H1 (cell line): ENCODE results near the gene ADM2. TPM values are rescaled to one million over a fixed set of nuclear protein-coding genes. Genes with fewer than 3 reads are reported as not detected.

Experiments
- CTCF ChIA-PET: fragments of 300-600 bp; sonication (Branson Sonifier 250); formaldehyde crosslinking; loops from one replicate; lab custom pipeline; 2021; ENCODE audit not compliant: partially characterized antibody; lab: Charles Lee
- POLR2A ChIA-PET: fragments of 300-600 bp; sonication (Branson Sonifier 250); formaldehyde crosslinking; loops from one replicate; lab custom pipeline; 2021; ENCODE audit warnings: inconsistent platforms; ENCODE audit not compliant: partially characterized antibody; lab: Charles Lee
- DNase-seq, 2 experiments: peaks; one replicate each; pipeline versions ENCODE4 v3.0.0 to v3.0.0-alpha.2; 2010 to 2022; ENCODE audit warnings: low spot score in 2 of 2, low read depth in 1 of 2, mixed read lengths in 1 of 2
- FAIRE-seq: peaks from 2 replicates; lab custom pipeline; 2011; peaks lifted over from hg19 to GRCh38; lab: Jason Lieb, UNC
- H2AFZ ChIP-seq: 2 replicates; pipeline ENCODE4 v1.8.1; 2012; ENCODE audit warnings: low read length, inconsistent platforms
- H2AK5ac ChIP-seq: 2 replicates; pipeline ENCODE4 v1.6.1; 2013; ENCODE audit warnings: low read depth, low read length
- H2BK120ac ChIP-seq: replicated peaks from 2 replicates; pipeline ENCODE3; 2013; ENCODE audit warnings: low read depth, low read length, inconsistent platforms
- H2BK12ac ChIP-seq: 2 replicates; pipeline ENCODE4 v1.6.1; 2013; ENCODE audit warnings: low read depth, low read length
- H2BK15ac ChIP-seq: 2 replicates; pipeline ENCODE4 v1.6.1; 2013; ENCODE audit warnings: low read length
- H2BK20ac ChIP-seq: 2 replicates; pipeline ENCODE4 v1.6.1; 2013; ENCODE audit warnings: low read length
- H2BK5ac ChIP-seq: 2 replicates; pipeline ENCODE4 v1.6.1; 2013; ENCODE audit warnings: low read depth, low read length
- H3K14ac ChIP-seq: 2 replicates; pipeline ENCODE4 v1.6.1; 2013; ENCODE audit warnings: inconsistent platforms; ENCODE audit not compliant: insufficient read length
- H3K18ac ChIP-seq: 2 replicates; pipeline ENCODE4 v1.6.1; 2013; ENCODE audit warnings: low read length; ENCODE audit errors: extremely low read depth
- H3K23ac ChIP-seq: 2 replicates; pipeline ENCODE4 v1.6.1; 2013; ENCODE audit warnings: inconsistent platforms; ENCODE audit not compliant: insufficient read length
- H3K23me2 ChIP-seq: 2 replicates; pipeline ENCODE4 v1.6.1; 2013; ENCODE audit warnings: low read depth, low read length
- H3K27ac ChIP-seq: 2 replicates; pipeline ENCODE4 v1.6.1; 2011; ENCODE audit warnings: low read depth, low read length, inconsistent platforms
- H3K27me3 ChIP-seq, 4 experiments: replicated peaks in 1 of 4; 1 replicate in 1 of 4; 2 replicates in 3 of 4; pipeline versions ENCODE4 v1.6.1 to v1.8.1; 2011 to 2013; ENCODE audit warnings: low read length in 3 of 4, mild to moderate bottlenecking in 3 of 4, inconsistent platforms in 2 of 4, mixed read lengths in 2 of 4, moderate library complexity in 1 of 4; ENCODE audit not compliant: control insufficient read depth in 3 of 4, insufficient read depth in 3 of 4; ENCODE audit errors: extremely low read depth in 1 of 4
- H3K36me3 ChIP-seq, 4 experiments: 2 replicates each; pipeline versions ENCODE4 v1.6.1 to v1.8.1; 2011 to 2013; ENCODE audit warnings: mild to moderate bottlenecking in 4 of 4, low read length in 3 of 4, moderate library complexity in 2 of 4, control low read depth in 1 of 4, inconsistent platforms in 1 of 4; ENCODE audit not compliant: insufficient read depth in 4 of 4, control insufficient read depth in 2 of 4
- H3K4ac ChIP-seq: replicated peaks from 2 replicates; pipeline ENCODE3; 2013; ENCODE audit warnings: low read length, low read depth, mixed read lengths, inconsistent platforms; ENCODE audit not compliant: insufficient read length
- H3K4me1 ChIP-seq, 4 experiments: replicated peaks in 1 of 4; 1 replicate in 1 of 4; 2 replicates in 3 of 4; pipeline versions ENCODE4 v1.6.1 to v1.8.1; 2011 to 2013; ENCODE audit warnings: low read length in 3 of 4, inconsistent platforms in 2 of 4, mixed read lengths in 1 of 4; ENCODE audit not compliant: insufficient read depth in 4 of 4, control insufficient read depth in 3 of 4
- H3K4me2 ChIP-seq, 2 experiments: 2 replicates each; pipeline versions ENCODE4 v1.6.1 to v1.8.1; 2011 to 2013; ENCODE audit warnings: low read depth in 2 of 2, low read length in 2 of 2, control low read depth in 1 of 2, inconsistent platforms in 1 of 2, mild to moderate bottlenecking in 1 of 2; ENCODE audit not compliant: insufficient read depth in 1 of 2
- H3K4me3 ChIP-seq, 4 experiments: fragments of 200-600, 300-600 bp in 1 of 4; sonication (generic), shearing (Covaris generic), sonication (Bioruptor Twin) in 1 of 4; 2 replicates each; pipeline versions ENCODE4 v1.5.1 to v1.8.1; 2011 to 2016; ENCODE audit warnings: low read length in 4 of 4, low read depth in 3 of 4, control low read depth in 2 of 4, inconsistent platforms in 2 of 4, mild to moderate bottlenecking in 2 of 4, mixed read lengths in 1 of 4, moderate library complexity in 1 of 4; ENCODE audit not compliant: insufficient read depth in 2 of 4; ENCODE audit errors: extremely low read depth in 1 of 4
- H3K56ac ChIP-seq: replicated peaks from 2 replicates; pipeline ENCODE3; 2013; ENCODE audit warnings: low read depth, mild to moderate bottlenecking, mixed read lengths, low read length, inconsistent platforms; ENCODE audit not compliant: insufficient read length
- H3K79me1 ChIP-seq: 2 replicates; pipeline ENCODE4 v1.6.1; 2013; ENCODE audit warnings: low read depth, low read length, control low read depth
- H3K79me2 ChIP-seq, 2 experiments: 2 replicates each; pipeline versions ENCODE4 v1.6.1 to v1.8.1; 2012 to 2013; ENCODE audit warnings: low read length in 2 of 2, mild to moderate bottlenecking in 2 of 2, inconsistent platforms in 1 of 2; ENCODE audit not compliant: insufficient read depth in 2 of 2, control insufficient read depth in 1 of 2
- H3K9ac ChIP-seq, 4 experiments: replicated peaks in 1 of 4; 1 replicate in 1 of 4; 2 replicates in 3 of 4; pipeline versions ENCODE4 v1.6.1 to v1.8.1; 2011 to 2013; ENCODE audit warnings: low read depth in 3 of 4, low read length in 3 of 4, control low read depth in 2 of 4, mild to moderate bottlenecking in 2 of 4, moderate library complexity in 2 of 4, inconsistent platforms in 1 of 4; ENCODE audit errors: extremely low read depth in 1 of 4
- H3K9me3 ChIP-seq, 2 experiments: 2 replicates each; pipeline versions ENCODE4 v1.6.1 to v1.8.1; 2012 to 2013; ENCODE audit warnings: mild to moderate bottlenecking in 2 of 2, moderate library complexity in 2 of 2, control low read depth in 1 of 2, inconsistent platforms in 1 of 2, low read depth in 1 of 2, low read length in 1 of 2, mixed read lengths in 1 of 2; ENCODE audit not compliant: insufficient read depth in 2 of 2
- H4K20me1 ChIP-seq, 2 experiments: replicated peaks in 1 of 2; 2 replicates each; pipeline versions ENCODE3 to v1.8.1; 2011 to 2013; ENCODE audit warnings: inconsistent platforms in 2 of 2, low read length in 2 of 2, mild to moderate bottlenecking in 1 of 2; ENCODE audit not compliant: insufficient read depth in 2 of 2, control insufficient read depth in 1 of 2
- H4K5ac ChIP-seq: 2 replicates; pipeline ENCODE4 v1.6.1; 2013; ENCODE audit warnings: low read length, low read depth, mixed read lengths, inconsistent platforms; ENCODE audit not compliant: insufficient read length
- H4K8ac ChIP-seq: 2 replicates; pipeline ENCODE4 v1.8.0; 2013; ENCODE audit warnings: mild to moderate bottlenecking, moderate library complexity, low read length, inconsistent platforms; ENCODE audit not compliant: insufficient read depth; ENCODE audit errors: extremely low read depth
- H4K91ac ChIP-seq: replicated peaks from 2 replicates; pipeline ENCODE3; 2013; ENCODE audit warnings: low read length, mixed read lengths, inconsistent platforms; ENCODE audit not compliant: insufficient read length
- ATF2 ChIP-seq: IDR thresholded peaks from 2 replicates; pipeline ENCODE4 v1.6.1; 2012; ENCODE audit warnings: low read length, inconsistent platforms
- CHD1 ChIP-seq: IDR thresholded peaks from 2 replicates; pipeline ENCODE4 v1.6.1; 2012; ENCODE audit warnings: low read depth, low read length, improper control_type of control experiment
- GTF2F1 ChIP-seq: IDR thresholded peaks from 2 replicates; pipeline ENCODE4 v1.6.1; 2012; ENCODE audit warnings: low read depth, low read length, improper control_type of control experiment, borderline replicate concordance
- HDAC2 ChIP-seq, 2 experiments: fragments of 300-600 bp in 1 of 2; sonication (generic) in 1 of 2; IDR thresholded peaks; 2 replicates each; pipeline ENCODE4 v1.6.1; 2011 to 2012; ENCODE audit warnings: low read depth in 2 of 2, low read length in 2 of 2, mild to moderate bottlenecking in 2 of 2, moderate library complexity in 2 of 2, borderline replicate concordance in 1 of 2, inconsistent platforms in 1 of 2
- KDM5A ChIP-seq: fragments of 200-600 bp; IDR thresholded peaks from 2 replicates; pipeline ENCODE4 v1.7.1; 2012; ENCODE audit warnings: mild to moderate bottlenecking, low read length, inconsistent platforms, mixed read lengths
- POU5F1 ChIP-seq: IDR thresholded peaks from 2 replicates; pipeline ENCODE4 v1.6.1; 2011; ENCODE audit warnings: low read depth, mild to moderate bottlenecking, low read length, moderate library complexity
- SIX5 ChIP-seq: IDR thresholded peaks from 2 replicates; pipeline ENCODE4 v1.6.1; 2011; ENCODE audit warnings: mild to moderate bottlenecking, low read depth, low read length
- SP4 ChIP-seq: IDR thresholded peaks from 2 replicates; pipeline ENCODE4 v1.6.1; 2012; ENCODE audit warnings: low read length, inconsistent platforms
- SRF ChIP-seq: IDR thresholded peaks from 2 replicates; pipeline ENCODE4 v1.6.1; 2011; ENCODE audit warnings: mild to moderate bottlenecking, low read depth, low read length, moderate library complexity
- TAF1 ChIP-seq: IDR thresholded peaks from 2 replicates; pipeline ENCODE4 v1.6.1; 2011; ENCODE audit warnings: mild to moderate bottlenecking, low read depth, low read length
- WGBS, 2 experiments: shearing (Covaris generic) in 1 of 2; methylation state at CpG; one replicate each; pipeline versions ENCODE4 v1.1.6 to v1.1.7; 2013 to 2015; ENCODE audit warnings: low lambda C conversion rate in 2 of 2, mixed read lengths in 2 of 2, inconsistent platforms in 1 of 2, low coverage in 1 of 2, missing lambda C conversion rate in 1 of 2; ENCODE audit not compliant: insufficient replicate concordance in 2 of 2, insufficient coverage in 1 of 2, insufficient read length in 1 of 2; ENCODE audit errors: extremely low coverage in 1 of 2, missing lambda C conversion rate in 1 of 2; 5-methylcytosine and 5-hydroxymethylcytosine counted together
- polyA plus RNA-seq, 7 experiments: library from polyadenylated mRNA; depleted of rRNA in 3 of 7; stranded (reverse) in 5 of 7; unstranded in 2 of 7; fragments of >200 nt in 5 of 7; fragments of 200-250 nt in 2 of 7; gene quantifications; 1 replicate in 5 of 7; 2 replicates in 1 of 7; 4 replicates in 1 of 7; pipeline versions ENCODE4 v1.2.1 to v1.2.3, GENCODE V29; 2011 to 2013; ENCODE audit warnings: missing spikeins in 2 of 7, mixed read lengths in 2 of 7
- total RNA-seq: library from RNA; stranded (reverse); fragmentation: NEBNext Ultra II Directional; extraction: Animal tissue kit (Norgen Biotek cat#: 25700); gene quantifications from 2 replicates; pipeline ENCODE4 v1.2.1, GENCODE V29; 2021

Gene ADM2
- total and polyA plus RNA-seq, 2 of the 8 experiments (the other 6 are each of a cell fraction or from before 2014, with no cell fraction given), result 3.3 to 7.5 TPM

- no peak overlapping the region for H4K8ac ChIP-seq
- 0 out of 7 replicates have a peak overlapping the region, but pooled peaks of 1 of the 4 experiments have one; percentile 41 for H3K9ac ChIP-seq
- peaks cover 28 to 35% of the 10 kb centered on the region in 2 experiments for H4K20me1 ChIP-seq
- peaks cover 1 to 16% (median 10%) of the 10 kb centered on the region in 4 experiments; a peak in 6 of 7 replicates for H3K27me3 ChIP-seq
- no peak overlapping the region for H2AFZ ChIP-seq
- peaks cover 0 to 37% of the 10 kb centered on the region in 2 experiments; a peak in 3 of 4 replicates for H3K79me2 ChIP-seq
- peak overlapping the region; percentile 15 for H2BK120ac ChIP-seq
- no peaks in the 10 kb centered on the region for H3K36me3 ChIP-seq
- H4K91ac ChIP-seq, result peak overlapping the region; percentile 52
- no peak for FAIRE-seq
- DNase-seq, result no peak
- ChIA-PET CTCF (interaction anchor here (1.7 kb wide), 1 partner anchor 50 kb away, joined by 4 read pairs; the partner anchor contains the start of gene SCO2), POLR2A (interaction anchor here (0.8 to 2.0 kb wide), 2 partner anchors 10 to 50 kb away, joined by 3 to 6 read pairs; partner anchors contain the start of gene SCO2)
- 95% methylated on average over 6 of the region's 6 CpGs; no CpG with 5 or more reads in 1 of the 2 experiments for WGBS, 2 experiments
- no peaks in the 10 kb centered on the region for H3K9me3 ChIP-seq
- no peak overlapping the region for H2AK5ac ChIP-seq
- H3K4me3 ChIP-seq, result peak overlapping the region in 3 of 4 experiments; percentile 29 to 84 (median 61); a peak in 4 of 8 replicates
- H3K4ac ChIP-seq, result peak overlapping the region; percentile 85
- no peak overlapping the region for H3K14ac ChIP-seq
- no peak overlapping the region for H3K23ac ChIP-seq
- TF ChIP-seq POU5F1 (no peak), GTF2F1 (no peak), ATF2 (no peak), SIX5 (no peak), SP4 (no peak), SRF (no peak), TAF1 (no peak), CHD1 (no peak), HDAC2 (IDR thresholded peaks at IDR 0.05; ENCODE audit: borderline replicate concordance in 1 of 2, low read depth in 2 of 2, low read length in 2 of 2) (no peak), KDM5A (no peak)
- H2BK5ac ChIP-seq, result peak overlapping the region; percentile 44; the same call in 1 of the 2 replicates
- H2BK15ac ChIP-seq, result peak overlapping the region; percentile 19; the same call in 1 of the 2 replicates
- H3K27ac ChIP-seq, result no peak overlapping the region
- peak overlapping the region; percentile 95; the same call in 1 of the 2 replicates for H2BK20ac ChIP-seq
- peak overlapping the region; percentile 39; the same call in 1 of the 2 replicates for H2BK12ac ChIP-seq
- H3K4me2 ChIP-seq, result peak overlapping the region; percentile 62 to 75
- H4K5ac ChIP-seq, result no peak overlapping the region
- peaks cover 0 to 18% (median 10%) of the 10 kb centered on the region in 4 experiments; a peak in 5 of 7 replicates for H3K4me1 ChIP-seq
- no peak overlapping the region for H3K18ac ChIP-seq
- peaks cover 8% of the 10 kb centered on the region; the same call in 1 of the 2 replicates for H3K23me2 ChIP-seq
- H3K56ac ChIP-seq, result no peak overlapping the region
- H3K79me1 ChIP-seq, result peaks cover 22% of the 10 kb centered on the region
These were observed 5.7 kb upstream of the ADM2 start for GRCh38 chr22:50475652-50476002.
